HG03066 (cell line): ENCODE data around the gene SEMA4D.

Source experiments
- ATAC-seq: cut with Tn5 transposase; IDR thresholded peaks from one replicate; pipeline ENCODE4 v1.9.1; 2021; ENCODE audit warnings: low read depth; ENCODE audit not compliant: unreplicated experiment

The SEMA4D gene

GRCh38 chr9:89497978-89498851 is at the start of gene SEMA4D:
Gene SEMA4D, minus strand, starts transcription at chr9:89498113. Its CDS starts 92,657 bp downstream, at chr9:89405456.
- peak; percentile 37 for ATAC-seq

GRCh38 chr9:89547000-89547399 is 49.1 kb upstream of the SEMA4D start:
- no peak for ATAC-seq

GRCh38 chr9:89544279-89544661 is 46.4 kb upstream of the SEMA4D start:
- no peak for ATAC-seq

GRCh38 chr9:89543621-89544278 is 45.8 kb upstream of the SEMA4D start:
- no peak for ATAC-seq

GRCh38 chr9:89543111-89543510 is 45.2 kb upstream of the SEMA4D start:
- ATAC-seq = no peak

GRCh38 chr9:89542401-89543021 is 44.6 kb upstream of the SEMA4D start:
- peak; percentile 51 for ATAC-seq

- peak; percentile 54 for ATAC-seq
Measured at GRCh38 chr9:89541798-89542197, 43.9 kb upstream of the SEMA4D start.

- ATAC-seq = no peak
Measured at GRCh38 chr9:89539374-89539773, 41.5 kb upstream of the SEMA4D start.

- no peak for ATAC-seq
Measured at GRCh38 chr9:89538871-89539270, 41.0 kb upstream of the SEMA4D start.

GRCh38 chr9:89537166-89537565 is 39.3 kb upstream of the SEMA4D start:
- ATAC-seq = no peak

GRCh38 chr9:89536600-89536999 is 38.7 kb upstream of the SEMA4D start:
- ATAC-seq = no peak

- no peak for ATAC-seq
Measured at GRCh38 chr9:89536145-89536574, 38.2 kb upstream of the SEMA4D start.

GRCh38 chr9:89535461-89535860 is 37.5 kb upstream of the SEMA4D start:
- no peak for ATAC-seq

- ATAC-seq = no peak
Measured at GRCh38 chr9:89534515-89535287, 36.8 kb upstream of the SEMA4D start.

- no peak for ATAC-seq
Measured at GRCh38 chr9:89533411-89534095, 35.6 kb upstream of the SEMA4D start.

GRCh38 chr9:89532944-89533343 is 35.0 kb upstream of the SEMA4D start:
- ATAC-seq = no peak

- ATAC-seq = no peak
Measured at GRCh38 chr9:89532478-89532877, 34.6 kb upstream of the SEMA4D start.

- no peak for ATAC-seq
Measured at GRCh38 chr9:89531766-89532165, 33.9 kb upstream of the SEMA4D start.

GRCh38 chr9:89530726-89531125 is 32.8 kb upstream of the SEMA4D start:
- no peak for ATAC-seq
